Brain microvascular endothelial cell (primary cell): ENCODE measurements around the gene GPA33.

Source experiments
- DNase-seq: peaks from one replicate; pipeline ENCODE4 v3.0.0-alpha.2; 2020
- H3K27ac ChIP-seq: fragments of 250-450 bp; sonication (Bioruptor Pico); 2 replicates; pipeline ENCODE4 v1.5.1; 2020; ENCODE audit warnings: mild to moderate bottlenecking, moderate library complexity
- H3K27me3 ChIP-seq: fragments of 250-450 bp; sonication (Bioruptor Pico); replicated peaks from 2 replicates; pipeline ENCODE4 v1.5.1; 2020; ENCODE audit warnings: mild to moderate bottlenecking
- H3K36me3 ChIP-seq: fragments of 250-450 bp; sonication (Bioruptor Pico); replicated peaks from 2 replicates; pipeline ENCODE4 v1.5.1; 2020; ENCODE audit warnings: mild to moderate bottlenecking
- H3K4me3 ChIP-seq: 2 replicates; pipeline ENCODE4 v1.5.1; 2011; ENCODE audit warnings: low read depth, mild to moderate bottlenecking, control low read depth, low read length, moderate library complexity
- CTCF ChIP-seq: IDR thresholded peaks from 2 replicates; pipeline ENCODE4 v1.5.1; 2011; ENCODE audit warnings: low read depth, mild to moderate bottlenecking, moderate library complexity, low read length, control low read depth, inconsistent platforms; ENCODE audit errors: missing control alignments
- in situ Hi-C: cut with HindIII; loops from 2 replicates; pipeline ENCODE4 v1.10.0; 2017; ENCODE audit warnings: low sequenced_read_pairs, low pct_ligation_motif_present

GPA33 gene

GRCh38 chr1:167106119-167106461 is 15.9 kb upstream of the GPA33 start:
- TF ChIP-seq CTCF, result no peak
- DNase-seq, result no peak
- Histone ChIP-seq H3K27me3 (peaks cover 18% of the 10 kb centered on the region), H3K36me3 (no peaks in the 10 kb centered on the region), H3K4me3 (no peak overlapping the region), H3K27ac (no peak overlapping the region)
- in situ Hi-C loops, result no loop called here

- H3K27ac ChIP-seq, result no peak overlapping the region
- TF ChIP-seq CTCF, result no peak
- in situ Hi-C loops, result no loop called here
- H3K36me3 ChIP-seq, result no peaks in the 10 kb centered on the region
- peaks cover 17% of the 10 kb centered on the region for H3K27me3 ChIP-seq
- H3K4me3 ChIP-seq, result no peak overlapping the region
- no peak for DNase-seq
These were observed 15.3 kb upstream of the GPA33 start for GRCh38 chr1:167105271-167106118.

GRCh38 chr1:167104256-167104633 is 14.1 kb upstream of the GPA33 start:
- no peak for DNase-seq
- Histone ChIP-seq H3K27ac (no peak overlapping the region), H3K27me3 (peaks cover 17% of the 10 kb centered on the region), H3K4me3 (no peak overlapping the region), H3K36me3 (no peaks in the 10 kb centered on the region)
- TF ChIP-seq CTCF, result no peak
- in situ Hi-C loops, result no loop called here

- Histone ChIP-seq H3K27me3 (peaks cover 17% of the 10 kb centered on the region), H3K27ac (no peak overlapping the region), H3K36me3 (no peaks in the 10 kb centered on the region), H3K4me3 (no peak overlapping the region)
- no peak for DNase-seq
- TF ChIP-seq CTCF, result no peak
- in situ Hi-C loops, result no loop called here
These were observed 12.9 kb upstream of the GPA33 start for GRCh38 chr1:167102906-167103573.

GRCh38 chr1:167101754-167102153 is 11.6 kb upstream of the GPA33 start:
- Histone ChIP-seq H3K4me3 (no peak overlapping the region), H3K27ac (no peak overlapping the region), H3K27me3 (peaks cover 16% of the 10 kb centered on the region), H3K36me3 (no peaks in the 10 kb centered on the region)
- DNase-seq, result no peak
- no peak for TF ChIP-seq CTCF
- in situ Hi-C loops, result no loop called here
